GM10266 (cell line): ENCODE results near the gene ZNF860.

Experiments
- DNase-seq: peaks from one replicate; pipeline ENCODE4 v3.0.0; 2012; ENCODE audit errors: extremely low spot score
- TF ChIP-seq, protein P1 (sequence below): IDR thresholded peaks from 2 replicates; pipeline ENCODE4 v1.5.1; 2012; ENCODE audit warnings: mild to moderate bottlenecking, low read depth; ENCODE audit not compliant: control insufficient read depth, insufficient read depth; ENCODE audit errors: missing control alignments

The ZNF860 gene

GRCh38 chr3:31973081-31973480 lies 8.5 kb upstream of the ZNF860 start:
- TF ChIP-seq, protein P1, sequence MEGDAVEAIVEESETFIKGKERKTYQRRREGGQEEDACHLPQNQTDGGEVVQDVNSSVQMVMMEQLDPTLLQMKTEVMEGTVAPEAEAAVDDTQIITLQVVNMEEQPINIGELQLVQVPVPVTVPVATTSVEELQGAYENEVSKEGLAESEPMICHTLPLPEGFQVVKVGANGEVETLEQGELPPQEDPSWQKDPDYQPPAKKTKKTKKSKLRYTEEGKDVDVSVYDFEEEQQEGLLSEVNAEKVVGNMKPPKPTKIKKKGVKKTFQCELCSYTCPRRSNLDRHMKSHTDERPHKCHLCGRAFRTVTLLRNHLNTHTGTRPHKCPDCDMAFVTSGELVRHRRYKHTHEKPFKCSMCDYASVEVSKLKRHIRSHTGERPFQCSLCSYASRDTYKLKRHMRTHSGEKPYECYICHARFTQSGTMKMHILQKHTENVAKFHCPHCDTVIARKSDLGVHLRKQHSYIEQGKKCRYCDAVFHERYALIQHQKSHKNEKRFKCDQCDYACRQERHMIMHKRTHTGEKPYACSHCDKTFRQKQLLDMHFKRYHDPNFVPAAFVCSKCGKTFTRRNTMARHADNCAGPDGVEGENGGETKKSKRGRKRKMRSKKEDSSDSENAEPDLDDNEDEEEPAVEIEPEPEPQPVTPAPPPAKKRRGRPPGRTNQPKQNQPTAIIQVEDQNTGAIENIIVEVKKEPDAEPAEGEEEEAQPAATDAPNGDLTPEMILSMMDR, result no peak
- DNase-seq, result no peak

- TF ChIP-seq, protein P1, result no peak
- no peak for DNase-seq
These were observed 7.7 kb upstream of the ZNF860 start for GRCh38 chr3:31973837-31974236.

GRCh38 chr3:31974471-31974870 lies 7.1 kb upstream of the ZNF860 start:
- DNase-seq, result no peak
- TF ChIP-seq, protein P1, result no peak

- DNase-seq, result no peak
- TF ChIP-seq, protein P1, result no peak
These were observed 6.6 kb upstream of the ZNF860 start for GRCh38 chr3:31974964-31975363.

DNA sequence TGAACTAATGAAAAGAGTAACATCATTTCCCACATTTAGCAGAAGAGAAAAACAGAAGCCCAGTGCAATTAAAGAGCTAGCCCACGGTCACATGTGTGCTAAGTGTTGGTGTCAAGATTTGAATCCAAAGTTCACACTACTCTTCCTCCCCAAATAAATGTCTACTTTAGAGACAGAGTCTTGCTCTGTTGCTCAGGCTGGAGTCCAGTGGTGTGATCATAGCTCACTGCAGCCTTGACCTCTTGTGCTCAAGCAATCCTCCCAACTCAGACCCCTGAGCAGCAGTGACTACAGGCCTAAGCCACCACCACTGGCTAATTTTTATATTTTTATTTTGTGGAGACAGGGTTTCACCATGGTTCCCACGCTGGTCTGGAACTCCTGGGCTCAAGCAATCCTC lies 5.2 kb upstream of the ZNF860 start:
- TF ChIP-seq, protein P1, result no peak
- DNase-seq, result no peak

GRCh38 chr3:31977736-31978135 lies 3.8 kb upstream of the ZNF860 start:
- TF ChIP-seq, protein P1, result no peak
- DNase-seq, result no peak

DNA sequence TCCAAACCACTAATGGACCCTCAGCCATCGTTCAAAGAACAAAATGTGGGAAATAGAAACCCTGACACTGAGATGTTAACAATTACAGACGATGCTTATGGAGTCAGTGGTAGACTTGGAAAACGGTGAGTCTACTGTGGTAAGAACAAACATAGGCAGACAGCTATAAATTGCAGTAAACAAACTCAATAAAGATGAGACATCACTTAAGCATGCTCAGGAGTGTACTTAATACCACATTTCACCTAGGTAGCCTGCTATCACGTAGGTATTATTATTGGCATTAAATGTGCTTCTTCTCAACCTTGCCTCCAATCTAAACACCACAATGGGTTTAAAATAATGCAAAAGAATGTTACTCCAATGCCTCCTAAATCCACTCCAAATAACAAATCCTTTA lies 3.0 kb upstream of the ZNF860 start:
- no peak for DNase-seq

More for the DNA sequence above, 3.0 kb upstream of the ZNF860 start:
- TF ChIP-seq, protein P1, result no peak
